Measurements from ENCODE around the gene LRRC51. TPM values are rescaled to one million over a fixed set of nuclear protein-coding genes. Genes with fewer than 3 reads are reported as not detected.

The LRRC51 gene
- polyA plus RNA-seq, 1 donor from 2014 or later, result 20.8 TPM

- Histone ChIP-seq H3K9me3 (ENCODE audit: low read length) (no peaks in the 10 kb centered on the region), H3K9ac (ENCODE audit: low read length) (peak overlapping the region; percentile 94), H3K79me2 (replicated peaks; ENCODE audit: insufficient read depth, low read length) (peaks cover 45% of the 10 kb centered on the region), H3K9me2 (ENCODE audit: insufficient read depth, low read length) (no peaks in the 10 kb centered on the region), H2AFZ (ENCODE audit: low read depth, low read length) (peak overlapping the region; percentile 71), H4K20me1 (ENCODE audit: insufficient read depth) (no peaks in the 10 kb centered on the region), H3K27ac (ENCODE audit: low read length) (peak overlapping the region; percentile 99), H3K36me3 (ENCODE audit: insufficient read depth, low read length) (no peaks in the 10 kb centered on the region), H3K4me2 (ENCODE audit: low read length) (peak overlapping the region; percentile 86), H3K27me3 (ENCODE audit: insufficient read depth, low read depth, low read length) (no peaks in the 10 kb centered on the region), H3F3A (ENCODE audit: insufficient read depth, low read length, poor library complexity, severe bottlenecking) (peaks cover 9% of the 10 kb centered on the region), H3K4me3 (ENCODE audit: low read length) (peak overlapping the region; percentile 67)
- TF ChIP-seq EP300 (conservative IDR thresholded peaks at IDR 0.05; ENCODE audit: poor library complexity, severe bottlenecking) (peak; percentile 82), CTCF (IDR thresholded peaks at IDR 0.05; ENCODE audit: poor library complexity, severe bottlenecking) (peak; percentile 43), MXI1 (conservative IDR thresholded peaks at IDR 0.05; ENCODE audit: poor library complexity, severe bottlenecking) (peak; percentile 94), RAD21 (conservative IDR thresholded peaks at IDR 0.05) (peak; percentile 34), POLR2AphosphoS5 (IDR thresholded peaks at IDR 0.05) (peak; percentile 73), TAF1 (IDR thresholded peaks at IDR 0.05; ENCODE audit: low read depth) (peak; percentile 87), EZH2 (IDR thresholded peaks at IDR 0.05; ENCODE audit: borderline replicate concordance, insufficient read depth, low read length, poor library complexity, severe bottlenecking) (no peak), SMC3 (conservative IDR thresholded peaks at IDR 0.05; ENCODE audit: poor library complexity) (peak; percentile 33)
- TF ChIP-seq, protein P1, sequence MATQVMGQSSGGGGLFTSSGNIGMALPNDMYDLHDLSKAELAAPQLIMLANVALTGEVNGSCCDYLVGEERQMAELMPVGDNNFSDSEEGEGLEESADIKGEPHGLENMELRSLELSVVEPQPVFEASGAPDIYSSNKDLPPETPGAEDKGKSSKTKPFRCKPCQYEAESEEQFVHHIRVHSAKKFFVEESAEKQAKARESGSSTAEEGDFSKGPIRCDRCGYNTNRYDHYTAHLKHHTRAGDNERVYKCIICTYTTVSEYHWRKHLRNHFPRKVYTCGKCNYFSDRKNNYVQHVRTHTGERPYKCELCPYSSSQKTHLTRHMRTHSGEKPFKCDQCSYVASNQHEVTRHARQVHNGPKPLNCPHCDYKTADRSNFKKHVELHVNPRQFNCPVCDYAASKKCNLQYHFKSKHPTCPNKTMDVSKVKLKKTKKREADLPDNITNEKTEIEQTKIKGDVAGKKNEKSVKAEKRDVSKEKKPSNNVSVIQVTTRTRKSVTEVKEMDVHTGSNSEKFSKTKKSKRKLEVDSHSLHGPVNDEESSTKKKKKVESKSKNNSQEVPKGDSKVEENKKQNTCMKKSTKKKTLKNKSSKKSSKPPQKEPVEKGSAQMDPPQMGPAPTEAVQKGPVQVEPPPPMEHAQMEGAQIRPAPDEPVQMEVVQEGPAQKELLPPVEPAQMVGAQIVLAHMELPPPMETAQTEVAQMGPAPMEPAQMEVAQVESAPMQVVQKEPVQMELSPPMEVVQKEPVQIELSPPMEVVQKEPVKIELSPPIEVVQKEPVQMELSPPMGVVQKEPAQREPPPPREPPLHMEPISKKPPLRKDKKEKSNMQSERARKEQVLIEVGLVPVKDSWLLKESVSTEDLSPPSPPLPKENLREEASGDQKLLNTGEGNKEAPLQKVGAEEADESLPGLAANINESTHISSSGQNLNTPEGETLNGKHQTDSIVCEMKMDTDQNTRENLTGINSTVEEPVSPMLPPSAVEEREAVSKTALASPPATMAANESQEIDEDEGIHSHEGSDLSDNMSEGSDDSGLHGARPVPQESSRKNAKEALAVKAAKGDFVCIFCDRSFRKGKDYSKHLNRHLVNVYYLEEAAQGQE (IDR thresholded peaks at IDR 0.05; ENCODE audit: borderline replicate concordance), result no peak
These were observed 39.9 kb upstream of the LRRC51 start for GRCh38 chr11:72040491-72041363.

- Histone ChIP-seq H2AFZ (ENCODE audit: low read depth, low read length) (peak overlapping the region; percentile 71), H3K9me2 (ENCODE audit: insufficient read depth, low read length) (no peaks in the 10 kb centered on the region), H3F3A (ENCODE audit: insufficient read depth, low read length, poor library complexity, severe bottlenecking) (peaks cover 9% of the 10 kb centered on the region), H3K79me2 (replicated peaks; ENCODE audit: insufficient read depth, low read length) (peaks cover 37% of the 10 kb centered on the region), H3K4me3 (ENCODE audit: low read length) (peak overlapping the region; percentile 67), H3K36me3 (ENCODE audit: insufficient read depth, low read length) (no peaks in the 10 kb centered on the region), H3K9me3 (ENCODE audit: low read length) (no peaks in the 10 kb centered on the region), H3K27me3 (ENCODE audit: insufficient read depth, low read depth, low read length) (no peaks in the 10 kb centered on the region), H3K9ac (ENCODE audit: low read length) (peak overlapping the region; percentile 94), H3K27ac (ENCODE audit: low read length) (peak overlapping the region; percentile 99), H3K4me2 (ENCODE audit: low read length) (peak overlapping the region; percentile 86), H4K20me1 (ENCODE audit: insufficient read depth) (no peaks in the 10 kb centered on the region)
- TF ChIP-seq CTCF (IDR thresholded peaks at IDR 0.05; ENCODE audit: poor library complexity, severe bottlenecking) (no peak), RAD21 (conservative IDR thresholded peaks at IDR 0.05) (no peak), EP300 (conservative IDR thresholded peaks at IDR 0.05; ENCODE audit: poor library complexity, severe bottlenecking) (peak; percentile 10), MXI1 (conservative IDR thresholded peaks at IDR 0.05; ENCODE audit: poor library complexity, severe bottlenecking) (peak; percentile 14), SMC3 (conservative IDR thresholded peaks at IDR 0.05; ENCODE audit: poor library complexity) (no peak), TAF1 (IDR thresholded peaks at IDR 0.05; ENCODE audit: low read depth) (no peak), EZH2 (IDR thresholded peaks at IDR 0.05; ENCODE audit: borderline replicate concordance, insufficient read depth, low read length, poor library complexity, severe bottlenecking) (no peak), POLR2AphosphoS5 (IDR thresholded peaks at IDR 0.05) (peak; percentile 66)
- TF ChIP-seq, protein P1 (IDR thresholded peaks at IDR 0.05; ENCODE audit: borderline replicate concordance), result peak; percentile 75
These were observed 39.1 kb upstream of the LRRC51 start for GRCh38 chr11:72041364-72042063.
